Measurements from ENCODE around the gene GTF3C5. TPM values are rescaled to one million over a fixed set of nuclear protein-coding genes. Genes with fewer than 3 reads are reported as not detected.
"Not testable (repeated sequence)": the region's sequence is repeated elsewhere in the genome, so short reads cannot be mapped to it uniquely, and the experiment has no call there.

GTF3C5 gene
- total RNA-seq, 3 donors from 2014 or later (not counting 1 experiment from before 2014, with no cell fraction given): 52.6 to 69.2 (median 60.4) TPM

GRCh38 chr9:133070500-133070961 is 39.7 kb downstream of the GTF3C5 start:
- DNase-seq; H3K4me3 Mint-ChIP-seq; H3K27ac Mint-ChIP-seq; H3K4me3 ChIP-seq (ENCODE audit: low read length); H3K4me1 ChIP-seq (ENCODE audit: control insufficient read depth, insufficient read depth, low read length); intact Hi-C loops (cut with micrococcal nuclease); H3K27me3 ChIP-seq (ENCODE audit: control insufficient read depth, insufficient read depth, low read length); H3K4me1 Mint-ChIP-seq; H3K36me3 ChIP-seq (ENCODE audit: control insufficient read depth, insufficient read depth, low read length); H3K9me3 Mint-ChIP-seq; ATAC-seq; H3K27me3 Mint-ChIP-seq (ENCODE audit: low read depth in 2 of 2); H3K9me3 ChIP-seq (ENCODE audit: control insufficient read depth, insufficient read depth, low read length); H3K36me3 Mint-ChIP-seq; H3K27ac ChIP-seq (ENCODE audit: low read length): not testable (repeated sequence)
- 95% methylated on average over 17 of the region's 17 CpGs for WGBS (ENCODE audit: insufficient coverage)

- H3K9me3 ChIP-seq (ENCODE audit: control insufficient read depth, insufficient read depth, low read length); H3K36me3 Mint-ChIP-seq; H3K27me3 Mint-ChIP-seq (ENCODE audit: low read depth in 2 of 2); H3K27ac ChIP-seq (ENCODE audit: low read length); H3K27me3 ChIP-seq (ENCODE audit: control insufficient read depth, insufficient read depth, low read length); H3K9me3 Mint-ChIP-seq; H3K4me1 Mint-ChIP-seq; H3K4me3 ChIP-seq (ENCODE audit: low read length); H3K27ac Mint-ChIP-seq; intact Hi-C loops (cut with micrococcal nuclease); H3K4me1 ChIP-seq (ENCODE audit: control insufficient read depth, insufficient read depth, low read length); H3K4me3 Mint-ChIP-seq; ATAC-seq; DNase-seq; H3K36me3 ChIP-seq (ENCODE audit: control insufficient read depth, insufficient read depth, low read length): not testable (repeated sequence)
- WGBS (ENCODE audit: insufficient coverage): over 99% methylated on average over 8 of the region's 31 CpGs
Measured at GRCh38 chr9:133070985-133071384, 40.2 kb downstream of the GTF3C5 start.

GRCh38 chr9:133071484-133072150 is 40.8 kb downstream of the GTF3C5 start:
- ATAC-seq (no peak), DNase-seq (no peak)
- Histone ChIP-seq H3K27ac (ENCODE audit: low read length) (no peak overlapping the region), H3K9me3 (ENCODE audit: control insufficient read depth, insufficient read depth, low read length) (no peaks in the 10 kb centered on the region), H3K4me1 (ENCODE audit: control insufficient read depth, insufficient read depth, low read length) (no peaks in the 10 kb centered on the region), H3K4me3 (ENCODE audit: low read length) (no peak overlapping the region), H3K27me3 (ENCODE audit: control insufficient read depth, insufficient read depth, low read length) (no peaks in the 10 kb centered on the region), H3K36me3 (ENCODE audit: control insufficient read depth, insufficient read depth, low read length) (no peaks in the 10 kb centered on the region)
- H3K9me3 Mint-ChIP-seq: no peaks in the 10 kb centered on the region
- WGBS (ENCODE audit: insufficient coverage): 88% methylated on average over 32 of the region's 33 CpGs
- H3K4me3 Mint-ChIP-seq: no peak overlapping the region
- H3K27me3 Mint-ChIP-seq (ENCODE audit: low read depth in 2 of 2): no peaks in the 10 kb centered on the region
- no peak overlapping the region for H3K27ac Mint-ChIP-seq
- intact Hi-C loops (cut with micrococcal nuclease): no loop called here
- no peak for TF ChIP-seq CTCF (IDR thresholded peaks at IDR 0.05)
- no peaks in the 10 kb centered on the region for H3K36me3 Mint-ChIP-seq
- no peaks in the 10 kb centered on the region for H3K4me1 Mint-ChIP-seq

- H3K4me1 Mint-ChIP-seq; H3K27ac ChIP-seq (ENCODE audit: low read length); H3K36me3 Mint-ChIP-seq; H3K4me1 ChIP-seq (ENCODE audit: control insufficient read depth, insufficient read depth, low read length); DNase-seq; H3K4me3 Mint-ChIP-seq; H3K27me3 ChIP-seq (ENCODE audit: control insufficient read depth, insufficient read depth, low read length); H3K27ac Mint-ChIP-seq; intact Hi-C loops (cut with micrococcal nuclease); H3K36me3 ChIP-seq (ENCODE audit: control insufficient read depth, insufficient read depth, low read length); H3K27me3 Mint-ChIP-seq (ENCODE audit: low read depth in 2 of 2); H3K9me3 ChIP-seq (ENCODE audit: control insufficient read depth, insufficient read depth, low read length); ATAC-seq; H3K9me3 Mint-ChIP-seq; H3K4me3 ChIP-seq (ENCODE audit: low read length): not testable (repeated sequence)
- WGBS (ENCODE audit: insufficient coverage): 98% methylated on average over 4 of the region's 5 CpGs
Measured at GRCh38 chr9:133072210-133072609, 41.4 kb downstream of the GTF3C5 start.
